Activated gamma-delta T cell treated with Interleukin-2 at 50 U/mL for 16 hours (primary cell): ENCODE measurements around the gene PDLIM1.

ENCODE experiments used
- DNase-seq: peaks from one replicate; pipeline ENCODE4 v3.0.0-alpha.2; 2020

The PDLIM1 gene

GRCh38 chr10:95196046-95196445, 94.8 kb downstream of the PDLIM1 start:
- no peak for DNase-seq

GRCh38 chr10:95193944-95194343, 96.9 kb downstream of the PDLIM1 start, which contains the start of gene ACSM6:
Gene ACSM6, plus strand, starts transcription at chr10:95194238. Its CDS starts 248 bp downstream, at chr10:95194486.
- no peak for DNase-seq

- DNase-seq, result no peak
These were observed 102.2 kb downstream of the PDLIM1 start for GRCh38 chr10:95188593-95188992.

GRCh38 chr10:95187617-95188016, 103.2 kb downstream of the PDLIM1 start:
- DNase-seq, result no peak
